HepG2 (cell line): Measurements from ENCODE around the gene GNG7. TPM values are rescaled to one million over a fixed set of nuclear protein-coding genes. Genes with fewer than 3 reads are reported as not detected.
A peak's percentile ranks its signal among the peaks of the same experiment; 100 is the strongest.

Experiments
- ARID4A ChIP-seq: sonication (generic); formaldehyde crosslinking; IDR thresholded peaks from 2 replicates; pipeline ENCODE4 v1.5.0; 2020; ENCODE audit warnings: mild to moderate bottlenecking, missing genetic modification reagents, borderline replicate concordance
- FOXA3 ChIP-seq: IDR thresholded peaks from 2 replicates; pipeline ENCODE4 v1.6.1; 2016; ENCODE audit warnings: missing genetic modification reagents, missing compliant biosample characterization
- GABPA ChIP-seq, 2 experiments: IDR thresholded peaks; 2 replicates each; pipeline ENCODE4 v1.6.1; 2011 to 2016; ENCODE audit warnings: low read depth in 2 of 2, low read length in 1 of 2, missing biosample characterization in 1 of 2, missing genetic modification characterization in 1 of 2
- GABPB1 ChIP-seq: IDR thresholded peaks from 2 replicates; pipeline ENCODE4 v1.6.1; 2016; ENCODE audit warnings: mild to moderate bottlenecking, missing genetic modification reagents, moderate library complexity, missing compliant biosample characterization
- HIC2 ChIP-seq: sonication (generic); formaldehyde crosslinking; IDR thresholded peaks from 2 replicates; pipeline ENCODE4 v1.9.0; 2022; ENCODE audit warnings: low read depth, missing genetic modification reagents
- HNF4A ChIP-seq: sonication (generic); formaldehyde crosslinking; IDR thresholded peaks from 2 replicates; pipeline ENCODE4 v1.4.0; 2020; ENCODE audit warnings: missing genetic modification reagents
- KDM2A ChIP-seq: sonication (generic); formaldehyde crosslinking; IDR thresholded peaks from 2 replicates; pipeline ENCODE4 v1.4.0; 2020; ENCODE audit warnings: low read depth, missing genetic modification reagents, borderline replicate concordance
- KLF9 ChIP-seq: IDR thresholded peaks from 2 replicates; pipeline ENCODE4 v1.6.1; 2016; ENCODE audit warnings: low read depth
- MAF1 ChIP-seq: sonication (generic); formaldehyde crosslinking; IDR thresholded peaks from 2 replicates; pipeline ENCODE4 v1.5.0; 2020; ENCODE audit warnings: missing genetic modification reagents, borderline replicate concordance
- NR2F6 ChIP-seq, 2 experiments: IDR thresholded peaks; 2 replicates each; pipeline ENCODE4 v1.6.1; 2016; ENCODE audit warnings: antibody characterized with exemption in 1 of 2, mild to moderate bottlenecking in 1 of 2
- NR3C1 ChIP-seq: sonication (generic); formaldehyde crosslinking; IDR thresholded peaks from 2 replicates; pipeline ENCODE4 v1.4.0; 2020; ENCODE audit warnings: missing genetic modification reagents
- PHB2 ChIP-seq: fragments of 450-650 bp; IDR thresholded peaks from 2 replicates; pipeline ENCODE4 v1.6.1; 2018; ENCODE audit not compliant: partially characterized antibody
- THAP11 ChIP-seq: IDR thresholded peaks from 2 replicates; pipeline ENCODE4 v1.6.1; 2016; ENCODE audit warnings: missing biosample characterization, missing genetic modification reagents
- ZNF251 ChIP-seq: sonication (generic); formaldehyde crosslinking; IDR thresholded peaks from 2 replicates; pipeline ENCODE4 v1.9.0; 2021; ENCODE audit warnings: mild to moderate bottlenecking, missing genetic modification reagents
- ZNF501 ChIP-seq: sonication (generic); formaldehyde crosslinking; IDR thresholded peaks from 2 replicates; pipeline ENCODE4 v1.5.1; 2020; ENCODE audit warnings: mild to moderate bottlenecking, moderate library complexity, missing genetic modification reagents
- ZNF687 ChIP-seq: sonication (generic); formaldehyde crosslinking; IDR thresholded peaks from 2 replicates; pipeline ENCODE4 v1.5.1; 2020; ENCODE audit warnings: mild to moderate bottlenecking, missing genetic modification reagents, moderate library complexity
- ZNF782 ChIP-seq: sonication (generic); formaldehyde crosslinking; IDR thresholded peaks from 2 replicates; pipeline ENCODE4 v1.4.0; 2020; ENCODE audit warnings: missing genetic modification reagents, mild to moderate bottlenecking, borderline replicate concordance
- ZSCAN25 ChIP-seq: sonication (generic); formaldehyde crosslinking; IDR thresholded peaks from 2 replicates; pipeline ENCODE4 v1.8.0; 2022; ENCODE audit warnings: mild to moderate bottlenecking, missing genetic modification reagents
- polyA plus RNA-seq, 8 experiments: library from polyadenylated mRNA; depleted of rRNA in 3 of 8; stranded (reverse) in 7 of 8; unstranded in 1 of 8; fragments of >200 nt; fragmentation: Illumina TruSeq in 4 of 8; extraction: Trizol in 4 of 8; gene quantifications; 2 replicates each; pipeline versions ENCODE4 v1.2.1 to v1.2.3, GENCODE V29; 2011 to 2016; ENCODE audit warnings: low read depth in 4 of 8, missing spikeins in 1 of 8, mixed read lengths in 1 of 8; ENCODE audit not compliant: insufficient read depth in 1 of 8
- total RNA-seq, 5 experiments: library from RNA; depleted of rRNA; stranded (reverse); fragments of >200 nt; fragmentation: Illumina TruSeq; extraction: Trizol; gene quantifications; 2 replicates each; pipeline ENCODE4 v1.2.3, GENCODE V29; 2016; ENCODE audit warnings: low read depth in 1 of 5

Gene GNG7
- total and polyA plus RNA-seq, 2 of the 13 experiments (the other 11 are each of a cell fraction or from before 2014, with no cell fraction given) = 1.4 to 3.3 TPM

- 0 out of 2 replicates have a peak, but pooled peaks have one; percentile 21 for TF ChIP-seq FOXA3 (CRISPR knock-in tag)
- TF ChIP-seq PHB2 = no peak
- TF ChIP-seq ARID4A (CRISPR knock-in tag) = no peak
- TF ChIP-seq ZNF687 (CRISPR knock-in tag) = 0 out of 2 replicates have a peak, but pooled peaks have one; percentile 16
- no peak for TF ChIP-seq ZNF782
- TF ChIP-seq NR2F6 (IDR thresholded peaks at IDR 0.05) = no peak
- TF ChIP-seq NR2F6 (CRISPR knock-in tag; IDR thresholded peaks at IDR 0.05) = peak; percentile 35
- no peak for TF ChIP-seq GABPA (IDR thresholded peaks at IDR 0.05; ENCODE audit: low read depth, low read length)
- TF ChIP-seq GABPA (CRISPR knock-in tag; IDR thresholded peaks at IDR 0.05; ENCODE audit: low read depth) = 0 out of 2 replicates have a peak, but pooled peaks have one; percentile 20
- TF ChIP-seq KLF9 = no peak
- TF ChIP-seq THAP11 (CRISPR knock-in tag) = no peak
- TF ChIP-seq HIC2 (CRISPR knock-in tag) = peak; percentile 78; the same call in 1 of the 2 replicates
- 0 out of 2 replicates have a peak, but pooled peaks have one; percentile 25 for TF ChIP-seq ZNF501 (CRISPR knock-in tag)
- 0 out of 2 replicates have a peak, but pooled peaks have one; percentile 11 for TF ChIP-seq GABPB1 (CRISPR knock-in tag)
- TF ChIP-seq KDM2A (CRISPR knock-in tag) = 0 out of 2 replicates have a peak, but pooled peaks have one; percentile 45
- no peak for TF ChIP-seq NR3C1 (CRISPR knock-in tag)
- no peak for TF ChIP-seq ZSCAN25 (CRISPR knock-in tag)
- no peak for TF ChIP-seq MAF1
- TF ChIP-seq HNF4A (CRISPR knock-in tag) = peak; percentile 58
- TF ChIP-seq ZNF251 = no peak
These were observed 72.8 kb downstream of the GNG7 start (continued) for GRCh38 chr19:2629491-2630351.
